Gastrocnemius medialis (tissue), 4 donors: ENCODE results near the gene LRRC38. TPM values are rescaled to one million over a fixed set of nuclear protein-coding genes. Genes with fewer than 3 reads are reported as not detected.
"Not testable (repeated sequence)": the region's sequence is repeated elsewhere in the genome, so short reads cannot be mapped to it uniquely, and the experiment has no call there.

Source experiments
- ATAC-seq, 2 donors: fragments of 150-250 bp; one replicate each; pipeline ENCODE4 v1.9.1; 2016
- DNase-seq, 2 donors: peaks; one replicate each; pipeline ENCODE4 v3.0.0-alpha.2; 2019
- H3K27ac ChIP-seq, 4 donors: fragments of 200-600 bp; sonication (generic); 1 replicate in 1 of 4; 2 replicates in 3 of 4; pipeline ENCODE4 v1.5.1; 2016 to 2018; ENCODE audit warnings: mild to moderate bottlenecking in 2 of 4, moderate library complexity in 1 of 4
- H3K27me3 ChIP-seq, 3 donors: fragments of 200-600 bp; sonication (generic) in 2 of 3; 1 replicate in 1 of 3; 2 replicates in 2 of 3; pipeline versions ENCODE4 v1.5.1 to v1.6.0; 2016 to 2019; ENCODE audit warnings: mild to moderate bottlenecking in 1 of 3, moderate library complexity in 1 of 3
- H3K36me3 ChIP-seq, 2 donors: fragments of 200-600 bp; sonication (generic) in 1 of 2; one replicate each; pipeline ENCODE4 v1.5.1; 2017 to 2018
- H3K4me1 ChIP-seq, 2 donors: fragments of 200-600 bp; sonication (generic) in 1 of 2; one replicate each; pipeline ENCODE4 v1.5.1; 2016 to 2017; ENCODE audit warnings: mild to moderate bottlenecking in 2 of 2
- H3K4me3 ChIP-seq, 4 donors: fragments of 200-600 bp; sonication (generic) in 3 of 4; 1 replicate in 1 of 4; 2 replicates in 3 of 4; pipeline ENCODE4 v1.5.1; 2016 to 2019; ENCODE audit warnings: mild to moderate bottlenecking in 2 of 4
- H3K9me3 ChIP-seq, 3 donors: fragments of 200-600 bp; sonication (generic) in 2 of 3; 1 replicate in 1 of 3; 2 replicates in 2 of 3; pipeline ENCODE4 v1.5.1; 2016 to 2019
- POLR2A ChIP-seq, 2 donors: fragments of 450-650 bp; IDR thresholded peaks; one replicate each; pipeline ENCODE4 v1.6.1; 2017; ENCODE audit warnings: antibody characterized with exemption in 2 of 2, mild to moderate bottlenecking in 2 of 2, moderate library complexity in 2 of 2
- in situ Hi-C, 4 donors: fragments of 200-750 bp; cut with MboI; loops; one replicate each; pipeline versions ENCODE4 v1.15.0 to v1.8.0; 2017; ENCODE audit warnings: low sequenced_read_pairs in 4 of 4
- intact Hi-C: fragments of 100-400 bp; cut with DNase I; formaldehyde crosslinking; loops from one replicate; pipeline ENCODE4 v1.15.1; 2023; ENCODE audit warnings: low total_unique reads
- total RNA-seq, 4 donors: library from RNA; depleted of rRNA; stranded (reverse); fragments of >200 nt; gene quantifications; one replicate each; pipeline versions ENCODE4 v1.1.0 to v1.2.3, GENCODE V29; 2016
- TF ChIP-seq, protein P1 (sequence below), 5 experiments: fragments of 450-650 bp in 3 of 5; fragments of 200-600 bp in 2 of 5; sonication (generic) in 2 of 5; IDR thresholded peaks in 4 of 5; conservative IDR thresholded peaks in 1 of 5; 1 replicate in 4 of 5; 2 replicates in 1 of 5; pipeline ENCODE4 v1.5.1; 2016 to 2019; ENCODE audit warnings: antibody characterized with exemption in 5 of 5, mild to moderate bottlenecking in 3 of 5, moderate library complexity in 3 of 5

Gene LRRC38
- total RNA-seq, 4 donors from 2014 or later = 2.1 to 6.8 (median 5.7) TPM

DNA sequence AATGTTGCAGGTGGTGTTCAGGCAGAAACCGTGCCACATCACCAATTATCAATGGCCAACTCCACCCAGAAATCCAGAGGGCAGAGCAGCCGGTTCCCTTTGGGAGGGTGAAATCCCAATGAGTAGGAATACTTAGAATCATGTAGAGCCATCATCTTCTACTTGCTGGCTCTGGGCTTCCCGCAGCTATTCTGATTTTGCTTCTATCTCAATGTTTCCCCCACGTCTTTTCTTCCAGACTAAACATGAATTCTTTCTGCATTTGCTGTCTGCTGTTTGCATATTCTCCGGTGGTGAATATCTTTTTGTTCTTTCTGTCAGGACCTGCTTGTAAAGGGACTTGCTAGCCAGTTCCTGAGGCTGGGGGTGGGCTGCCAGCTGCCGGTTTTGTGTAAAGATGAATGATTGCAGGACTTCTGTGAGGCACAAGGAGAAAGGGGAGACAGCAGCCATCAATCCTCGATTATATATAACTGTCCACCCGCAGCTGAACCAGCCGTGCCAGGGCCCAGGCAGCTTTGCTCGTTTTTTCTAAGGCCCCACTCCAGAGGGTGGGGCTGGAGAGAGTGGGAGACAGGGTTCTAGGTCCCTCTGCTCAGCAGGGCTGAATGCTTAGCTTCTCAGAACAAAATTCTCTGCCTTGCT lies 70.3 kb downstream of the LRRC38 start:
- TF ChIP-seq POLR2A (IDR thresholded peaks at IDR 0.05) = no peak
- TF ChIP-seq, protein P1, sequence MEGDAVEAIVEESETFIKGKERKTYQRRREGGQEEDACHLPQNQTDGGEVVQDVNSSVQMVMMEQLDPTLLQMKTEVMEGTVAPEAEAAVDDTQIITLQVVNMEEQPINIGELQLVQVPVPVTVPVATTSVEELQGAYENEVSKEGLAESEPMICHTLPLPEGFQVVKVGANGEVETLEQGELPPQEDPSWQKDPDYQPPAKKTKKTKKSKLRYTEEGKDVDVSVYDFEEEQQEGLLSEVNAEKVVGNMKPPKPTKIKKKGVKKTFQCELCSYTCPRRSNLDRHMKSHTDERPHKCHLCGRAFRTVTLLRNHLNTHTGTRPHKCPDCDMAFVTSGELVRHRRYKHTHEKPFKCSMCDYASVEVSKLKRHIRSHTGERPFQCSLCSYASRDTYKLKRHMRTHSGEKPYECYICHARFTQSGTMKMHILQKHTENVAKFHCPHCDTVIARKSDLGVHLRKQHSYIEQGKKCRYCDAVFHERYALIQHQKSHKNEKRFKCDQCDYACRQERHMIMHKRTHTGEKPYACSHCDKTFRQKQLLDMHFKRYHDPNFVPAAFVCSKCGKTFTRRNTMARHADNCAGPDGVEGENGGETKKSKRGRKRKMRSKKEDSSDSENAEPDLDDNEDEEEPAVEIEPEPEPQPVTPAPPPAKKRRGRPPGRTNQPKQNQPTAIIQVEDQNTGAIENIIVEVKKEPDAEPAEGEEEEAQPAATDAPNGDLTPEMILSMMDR (IDR thresholded peaks at IDR 0.05 in 4 of 5, conservative IDR thresholded peaks at IDR 0.05 in 1 of 5) = no peak
- ATAC-seq (no peak), DNase-seq (no peak)
- Histone ChIP-seq H3K9me3 (no peaks in the 10 kb centered on the region), H3K36me3 (no peaks in the 10 kb centered on the region), H3K27ac (peak overlapping the region in 3 of 4 donors; percentile 31 to 58 (median 36)), H3K4me3 (no peak overlapping the region), H3K27me3 (no peaks in the 10 kb centered on the region), H3K4me1 (no peaks in the 10 kb centered on the region)
- in situ Hi-C loops = no loop called here
- intact Hi-C loops = no loop called here

DNA sequence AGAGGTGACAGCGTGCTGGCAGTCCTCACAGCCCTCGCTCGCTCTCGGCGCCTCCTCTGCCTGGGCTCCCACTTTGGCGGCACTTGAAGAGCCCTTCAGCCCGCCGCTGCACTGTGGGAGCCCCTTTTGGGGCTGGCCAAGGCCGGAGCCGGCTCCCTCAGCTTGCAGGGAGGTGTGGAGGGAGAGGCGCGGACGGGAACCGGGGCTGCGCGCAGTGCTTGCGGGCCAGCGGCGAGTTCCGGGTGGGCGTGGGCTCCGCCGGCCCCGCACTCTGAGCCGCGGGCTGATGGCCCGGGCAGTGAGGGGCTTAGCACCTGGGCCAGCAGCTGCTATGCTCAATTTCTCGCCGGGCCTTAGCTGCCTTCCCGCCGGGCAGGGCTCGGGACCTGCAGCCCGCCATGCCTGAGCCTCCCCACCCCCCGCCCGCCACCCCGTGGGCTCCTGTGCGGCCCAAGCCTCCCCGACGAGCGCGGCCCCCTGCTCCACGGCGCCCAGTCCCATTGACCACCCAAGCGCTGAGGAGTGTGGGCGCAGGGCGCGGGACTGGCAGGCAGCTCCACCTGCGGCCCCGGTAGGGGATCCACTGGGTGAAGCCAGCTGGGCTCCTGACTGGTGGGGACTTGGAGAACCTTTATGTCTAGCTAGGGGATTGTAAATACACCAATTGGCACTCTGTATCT lies 74.6 kb downstream of the LRRC38 start:
- ATAC-seq, H3K4me3 ChIP-seq, intact Hi-C loops, H3K27me3 ChIP-seq, H3K4me1 ChIP-seq, H3K27ac ChIP-seq, DNase-seq, H3K9me3 ChIP-seq, in situ Hi-C loops, H3K36me3 ChIP-seq: not testable (repeated sequence)

DNA sequence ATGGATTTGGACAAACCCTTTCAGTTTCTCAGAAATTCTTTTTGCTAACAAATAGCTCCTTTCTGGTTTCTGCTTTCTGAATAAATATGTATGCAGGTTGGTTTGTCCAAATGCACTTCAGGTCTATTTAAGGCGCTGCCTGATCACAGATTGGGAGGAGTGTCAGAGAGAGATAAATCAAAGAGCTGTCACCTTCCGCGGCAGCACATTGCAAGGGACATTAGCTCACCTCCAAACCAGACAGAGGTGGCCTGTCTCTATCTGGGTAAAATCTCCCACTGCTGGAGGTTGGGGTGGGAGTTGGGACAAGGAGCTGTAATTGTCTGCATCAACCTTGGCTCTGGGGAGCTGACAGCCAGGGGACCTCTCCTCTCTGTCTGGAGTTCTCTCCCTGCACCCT lies 78.3 kb downstream of the LRRC38 start:
- intact Hi-C loops (no loop called here), in situ Hi-C loops (no loop called here)
- peaks cover 8 to 21% of the 10 kb centered on the region in 2 donors for H3K4me1 ChIP-seq
- H3K27me3 ChIP-seq = no peaks in the 10 kb centered on the region
- ATAC-seq (peak; percentile 68 to 82), DNase-seq (no peak)
- H3K9me3 ChIP-seq = no peaks in the 10 kb centered on the region
- H3K27ac ChIP-seq = no peak overlapping the region
- no peaks in the 10 kb centered on the region for H3K36me3 ChIP-seq
- TF ChIP-seq POLR2A (IDR thresholded peaks at IDR 0.05) = no peak
- TF ChIP-seq, protein P1 (IDR thresholded peaks at IDR 0.05 in 4 of 5, conservative IDR thresholded peaks at IDR 0.05 in 1 of 5) = no peak
- H3K4me3 ChIP-seq = no peak overlapping the region

DNA sequence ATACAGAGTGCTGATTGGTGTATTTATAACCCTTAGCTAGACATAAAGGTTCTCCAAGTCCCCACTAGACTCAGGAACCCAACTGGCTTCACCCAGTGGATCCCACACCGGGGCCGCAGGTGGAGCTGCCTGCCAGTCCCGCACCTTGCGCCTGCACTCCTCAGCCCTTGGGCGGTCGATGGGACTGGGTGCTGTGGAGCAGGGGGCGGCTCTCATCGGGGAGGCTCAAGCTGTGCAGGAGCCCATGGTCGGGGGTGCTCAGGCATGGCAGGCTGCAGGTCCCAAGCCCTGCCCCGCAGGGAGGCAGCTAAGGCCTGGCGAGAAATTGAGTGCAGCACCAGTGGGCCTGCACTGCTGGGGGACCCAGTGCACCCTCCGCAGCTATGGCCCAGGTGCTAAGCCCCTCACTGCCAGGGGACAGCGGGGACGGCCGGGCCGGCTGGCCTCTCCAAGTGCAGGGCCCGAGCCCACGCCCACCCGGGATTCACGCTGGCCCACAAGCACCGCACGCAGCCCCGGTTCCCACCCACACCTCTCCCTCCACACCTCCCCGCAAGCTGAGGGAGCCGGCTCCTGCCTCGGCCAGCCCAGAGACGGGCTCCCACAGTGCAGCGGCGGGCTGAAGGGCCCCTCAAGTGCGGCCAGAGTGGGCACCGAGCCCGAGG lies 80.0 kb downstream of the LRRC38 start:
- in situ Hi-C loops = not testable (repeated sequence)

DNA sequence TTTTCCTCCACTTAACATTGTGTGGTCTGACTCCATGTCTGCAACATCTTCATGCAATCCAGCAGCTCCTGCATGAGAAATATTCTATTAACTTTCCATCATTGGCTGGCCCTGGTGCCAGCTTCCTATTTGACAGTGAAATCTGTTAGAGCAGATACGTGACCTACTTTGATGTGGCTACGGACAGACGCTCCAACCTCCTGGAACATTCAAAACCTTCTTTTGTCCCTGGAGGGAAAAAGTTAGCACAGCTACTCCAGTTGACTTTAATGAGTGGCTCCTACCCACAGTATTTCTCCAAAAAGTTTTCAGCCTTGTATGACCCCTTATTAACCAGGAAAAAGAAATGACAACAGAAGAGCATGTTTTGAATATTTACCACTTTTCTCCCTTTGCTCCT lies 81.6 kb downstream of the LRRC38 start:
- H3K27ac ChIP-seq = no peak overlapping the region
- ATAC-seq (peak in 1 of 2 donors; percentile 13), DNase-seq (no peak)
- no peaks in the 10 kb centered on the region for H3K36me3 ChIP-seq
- intact Hi-C loops = no loop called here
- no peaks in the 10 kb centered on the region for H3K27me3 ChIP-seq
- no peaks in the 10 kb centered on the region for H3K9me3 ChIP-seq
- peaks cover 8 to 21% of the 10 kb centered on the region in 2 donors for H3K4me1 ChIP-seq
- no peak overlapping the region for H3K4me3 ChIP-seq
- in situ Hi-C loops = no loop called here
- TF ChIP-seq POLR2A (IDR thresholded peaks at IDR 0.05) = no peak
- TF ChIP-seq, protein P1 (IDR thresholded peaks at IDR 0.05 in 4 of 5, conservative IDR thresholded peaks at IDR 0.05 in 1 of 5) = no peak

More for the DNA sequence above, 80.0 kb downstream of the LRRC38 start:
- intact Hi-C loops, H3K9me3 ChIP-seq, H3K36me3 ChIP-seq, H3K27ac ChIP-seq, H3K4me3 ChIP-seq, ATAC-seq, H3K27me3 ChIP-seq, DNase-seq: not testable (repeated sequence)
- peaks cover 8 to 21% of the 10 kb centered on the region in 2 donors for H3K4me1 ChIP-seq
